Stimulated activated CD4-positive, alpha-beta T cell treated with anti-CD3 and anti-CD28 coated beads, Interleukin-15, amount 100 ng/mL, for 1 hour (primary cell): ENCODE measurements around the gene PPARA.
"Not testable (repeated sequence)": the region's sequence is repeated elsewhere in the genome, so short reads cannot be mapped to it uniquely, and the experiment has no call there.

Experiments used
- DNase-seq, 2 donors: peaks; one replicate each; pipeline ENCODE4 v3.0.0-alpha.2; 2020; ENCODE audit warnings: low read depth in 1 of 2, low spot score in 1 of 2

The PPARA gene

DNA sequence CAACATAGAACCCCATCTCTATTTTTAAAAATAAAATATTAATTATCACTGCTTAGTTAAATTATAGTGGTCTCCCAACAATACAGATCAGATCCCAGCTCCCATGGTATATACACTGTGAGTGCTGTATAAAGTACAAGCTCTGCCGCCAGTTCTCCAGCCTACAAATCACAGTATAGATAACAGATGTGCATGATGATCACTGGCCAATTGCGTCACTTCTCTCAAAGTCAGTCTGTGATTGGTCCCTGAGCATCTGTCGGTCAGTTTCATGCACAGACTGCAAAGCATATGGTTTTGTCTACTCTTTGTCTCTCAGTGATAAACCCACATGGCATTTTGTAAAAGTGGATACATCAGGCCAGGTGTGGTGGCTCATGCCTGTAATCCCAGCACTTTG, 15.7 kb downstream of the PPARA start:
- DNase-seq, result no peak

DNA sequence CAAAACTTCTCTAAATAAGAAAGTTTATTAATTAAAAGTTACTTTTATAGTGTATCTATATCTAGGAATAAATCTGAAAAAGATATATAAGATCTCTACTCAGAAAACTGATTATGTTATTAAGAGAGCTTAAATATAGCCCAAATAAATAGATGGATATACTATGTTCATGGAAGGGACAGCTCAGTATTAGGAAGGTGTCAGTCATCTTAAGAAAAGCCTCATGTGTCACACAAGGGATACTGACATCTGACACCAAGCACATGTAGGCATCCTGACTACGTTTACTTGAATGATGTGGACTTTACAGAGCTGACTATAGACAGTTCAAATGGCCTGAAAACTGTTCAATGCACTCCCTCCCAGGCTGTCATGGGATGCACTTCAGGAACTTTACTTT, 19.3 kb downstream of the PPARA start:
- DNase-seq, result no peak

GRCh38 chr22:46171940-46172339, 21.6 kb downstream of the PPARA start:
- DNase-seq, result no peak

DNA sequence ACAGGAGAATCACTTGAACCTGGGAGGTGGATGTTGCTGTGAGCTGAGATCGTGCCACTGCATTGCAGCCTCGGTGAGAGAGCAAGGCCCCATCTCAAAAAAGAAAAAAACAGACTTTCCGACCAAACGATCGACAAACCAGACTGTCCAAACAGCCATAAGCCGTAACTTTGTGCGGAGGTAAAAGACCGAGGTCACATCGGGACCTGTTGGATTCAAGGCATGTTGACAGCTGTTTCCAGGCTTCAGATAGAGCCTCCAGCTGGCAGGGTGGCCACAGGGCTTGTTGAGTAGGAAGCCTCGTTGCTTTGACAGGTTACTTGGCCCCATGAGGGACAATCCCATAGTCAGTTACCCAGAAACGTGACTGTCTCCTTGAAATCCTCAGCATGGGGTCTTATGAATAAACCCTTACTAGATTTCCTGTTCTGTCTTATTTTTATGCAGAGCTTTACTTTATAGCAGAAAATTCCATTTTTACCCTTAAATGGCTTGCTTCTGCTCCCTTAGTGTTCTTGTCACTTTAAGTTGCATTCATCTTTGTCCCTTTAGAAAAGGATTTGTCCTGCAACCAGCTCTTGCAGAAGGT, 22.3 kb downstream of the PPARA start:
- no peak for DNase-seq

GRCh38 chr22:46173152-46173551, 22.8 kb downstream of the PPARA start:
- no peak for DNase-seq

DNA sequence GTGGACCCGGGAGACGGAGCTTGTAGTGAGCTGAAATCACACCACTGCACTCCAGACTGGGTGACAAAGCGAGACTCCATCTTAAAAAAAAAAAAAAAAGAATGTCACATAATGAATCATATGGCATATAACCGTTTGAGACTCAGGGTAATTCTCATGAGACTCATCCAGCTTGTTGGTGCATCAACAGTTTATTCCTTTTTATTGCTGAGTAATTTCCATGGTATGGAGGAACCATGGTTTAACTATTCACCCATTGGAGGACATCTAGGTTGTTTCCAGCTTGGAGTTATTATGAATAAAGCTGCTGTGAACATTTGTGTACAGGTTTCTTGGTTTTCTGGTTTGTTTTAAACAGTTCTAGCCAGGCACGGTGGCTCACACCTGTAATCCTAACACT, 25.3 kb downstream of the PPARA start:
- DNase-seq, result no peak

DNA sequence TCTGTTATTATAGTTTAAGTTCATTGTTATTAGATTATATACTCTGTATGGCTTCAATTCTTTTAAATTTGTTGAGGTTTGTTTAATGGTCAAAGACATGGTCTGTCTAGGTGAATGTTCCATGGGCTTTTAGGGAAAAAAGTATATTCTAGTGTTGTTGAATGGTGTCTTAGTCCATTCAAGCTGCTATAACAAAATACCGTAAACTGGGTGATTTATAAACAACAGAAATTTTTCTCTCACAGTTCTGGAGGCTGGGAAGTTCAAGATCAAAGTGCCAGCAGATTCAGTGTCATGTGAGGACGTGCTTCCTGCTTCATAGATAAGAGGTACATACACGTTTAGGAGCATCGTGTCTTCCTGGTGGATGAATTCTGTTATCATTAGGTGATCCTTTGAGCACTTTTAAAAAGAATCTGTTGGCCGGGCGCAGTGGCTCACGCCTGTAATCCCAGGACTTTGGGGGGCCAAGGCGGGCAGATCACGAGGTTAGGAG, 26.2 kb downstream of the PPARA start:
- no peak for DNase-seq

- no peak for DNase-seq
These were observed 28.6 kb downstream of the PPARA start for GRCh38 chr22:46178755-46179505.

- DNase-seq, result no peak
These were observed 29.4 kb downstream of the PPARA start for GRCh38 chr22:46179748-46180147.

GRCh38 chr22:46180370-46181137, 30.2 kb downstream of the PPARA start:
- no peak for DNase-seq

DNA sequence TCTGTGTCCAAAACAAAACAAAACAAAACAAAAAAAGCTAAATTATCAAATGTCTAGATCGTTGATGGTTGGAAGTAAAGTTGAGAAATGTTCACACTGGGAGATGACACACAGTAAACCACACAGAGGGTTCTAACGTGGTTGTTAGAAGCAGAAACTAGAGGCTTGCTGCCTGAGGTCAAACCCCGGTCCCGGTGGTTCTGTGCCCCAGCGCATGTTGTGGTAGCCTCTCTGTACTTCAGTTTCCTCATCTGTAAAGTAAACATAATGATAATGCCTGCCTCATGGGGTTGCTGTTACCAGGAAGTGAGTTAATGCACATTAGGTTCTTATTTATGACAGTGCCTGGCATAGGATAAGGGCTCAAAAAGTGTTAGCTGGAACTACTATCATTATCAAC, 33.4 kb downstream of the PPARA start:
- no peak for DNase-seq

- no peak for DNase-seq
These were observed 35.0 kb downstream of the PPARA start for GRCh38 chr22:46185283-46185682.

DNA sequence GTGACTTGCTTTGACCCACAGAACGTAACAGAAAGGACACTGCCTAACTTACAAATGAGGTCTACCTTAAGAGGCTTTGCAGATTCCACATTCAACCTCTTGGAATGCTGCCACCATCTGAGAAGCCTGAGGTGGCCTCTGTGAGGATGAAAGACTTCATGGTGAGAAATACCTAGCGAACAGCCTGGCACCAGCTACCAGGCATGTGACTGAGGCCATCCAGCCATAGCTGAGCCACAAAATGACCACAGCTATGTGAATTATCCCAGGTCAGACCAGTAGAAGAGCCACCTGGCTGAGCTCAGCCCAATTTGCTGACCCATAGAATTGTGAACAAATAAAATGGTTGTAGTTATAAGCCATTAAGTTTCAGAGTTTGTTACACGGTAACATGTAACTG, 37.5 kb downstream of the PPARA start:
- DNase-seq, result no peak

- no peak for DNase-seq
These were observed 42.1 kb downstream of the PPARA start for GRCh38 chr22:46192210-46192993.

GRCh38 chr22:46193898-46194310, 43.6 kb downstream of the PPARA start:
- DNase-seq, result no peak

DNA sequence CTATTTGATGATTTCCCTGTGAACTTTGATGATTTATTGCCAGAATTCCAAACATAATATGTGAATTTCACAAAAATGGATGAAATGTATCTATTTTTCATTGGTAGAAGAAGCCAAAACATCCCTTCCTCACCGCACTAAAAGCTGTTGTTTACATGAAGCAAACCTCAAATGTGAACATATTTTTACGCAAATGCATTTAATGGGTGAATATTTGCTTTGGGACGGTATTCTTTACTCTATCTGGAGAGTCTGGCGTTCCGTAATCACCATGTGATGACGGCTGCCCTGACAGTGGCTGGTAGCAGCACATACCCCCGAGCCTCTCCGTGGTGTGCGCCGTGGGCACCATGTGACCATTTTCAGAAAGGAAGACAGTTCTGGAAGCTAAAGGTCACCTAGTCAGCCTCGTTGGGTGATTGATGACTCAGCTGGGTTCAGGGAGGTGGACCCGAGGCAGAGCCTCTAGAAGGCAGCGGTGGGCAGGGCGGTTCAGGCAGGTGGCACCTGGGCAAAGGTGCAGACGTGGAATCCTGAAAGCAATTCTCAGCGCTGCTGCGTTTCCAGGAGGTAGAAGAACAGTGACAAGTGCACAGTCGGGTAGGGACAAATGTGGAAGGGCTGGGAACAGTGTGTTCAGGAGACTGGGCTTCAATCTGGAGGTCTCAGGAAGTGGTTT, 45.3 kb downstream of the PPARA start:
- DNase-seq, result no peak

- DNase-seq, result no peak
These were observed 46.0 kb downstream of the PPARA start for GRCh38 chr22:46196278-46196677.

GRCh38 chr22:46198274-46198673, 47.9 kb downstream of the PPARA start:
- no peak for DNase-seq

DNA sequence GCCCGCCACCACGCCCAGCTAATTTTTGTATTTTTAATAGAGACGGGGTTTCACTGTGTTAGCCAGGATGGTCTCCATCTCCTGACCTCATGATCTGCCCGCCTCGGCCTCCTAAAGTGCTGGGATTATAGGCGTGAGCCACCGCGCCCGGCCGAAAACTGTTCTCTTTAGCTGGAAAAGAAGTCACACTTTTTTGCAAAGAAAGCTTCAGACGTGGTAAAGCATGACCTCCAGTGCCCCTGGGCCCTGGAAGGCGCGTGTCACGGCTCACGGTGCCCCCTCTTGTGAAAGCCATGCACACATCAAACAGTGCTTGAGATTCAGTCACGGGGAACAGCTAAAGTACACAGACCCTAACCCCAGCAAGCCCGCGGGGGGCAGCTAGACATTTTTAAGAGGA, 48.5 kb downstream of the PPARA start:
- not testable (repeated sequence) for DNase-seq

- DNase-seq, result no peak
These were observed 50.9 kb downstream of the PPARA start for GRCh38 chr22:46201059-46201757.
